ENCODE measurements around the gene TNNI2. TPM values are rescaled to one million over a fixed set of nuclear protein-coding genes. Genes with fewer than 3 reads are reported as not detected.
A peak's percentile ranks its signal among the peaks of the same experiment; 100 is the strongest.

The TNNI2 gene
- total RNA-seq, 2 experiments from 2014 or later, result 0.50 TPM; not detected in 1

DNA sequence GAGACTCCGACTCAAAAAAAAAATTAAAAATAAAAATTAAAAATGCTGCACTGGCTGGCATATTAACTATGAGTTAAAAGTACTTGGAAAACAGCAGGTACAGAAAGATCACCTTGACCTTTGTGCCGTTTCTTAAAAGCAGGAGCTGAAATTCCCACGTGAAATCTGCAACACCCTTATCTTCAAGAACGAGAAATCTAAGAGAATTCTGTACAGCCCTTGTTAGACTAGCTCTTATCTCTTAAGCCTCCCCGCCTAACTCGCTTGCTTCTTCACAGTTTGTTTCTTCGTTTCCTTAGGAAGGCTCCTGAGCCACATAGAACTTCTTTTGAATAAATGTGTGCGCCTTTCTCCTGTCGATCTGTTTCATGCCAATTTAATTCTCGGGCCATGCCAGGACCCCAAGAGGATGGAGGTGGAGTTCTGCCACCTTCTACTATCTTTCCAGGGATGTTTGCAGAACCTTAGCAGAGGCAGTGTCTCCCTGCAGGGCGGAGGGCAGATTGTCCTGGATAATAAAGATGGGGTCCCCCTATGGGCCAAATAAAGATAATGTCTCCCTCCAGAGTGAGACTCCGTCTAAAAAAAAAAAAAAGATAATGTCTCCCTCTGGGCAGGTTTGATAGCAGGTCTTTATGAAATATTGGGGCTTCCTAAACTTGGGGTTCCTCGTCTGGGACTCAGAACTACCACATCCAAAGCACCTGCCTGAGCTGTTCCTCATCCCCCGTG is 31.4 kb upstream of the TNNI2 start:
- Mint-ChIP-seq H3K27me3 (peaks cover 24% of the 10 kb centered on the region), H3K27ac (no peak overlapping the region), H3K36me3 (ENCODE audit: low read depth) (no peaks in the 10 kb centered on the region), H3K9me3 (no peaks in the 10 kb centered on the region), H3K4me3 (no peak overlapping the region), H3K4me1 (ENCODE audit: low read depth) (no peaks in the 10 kb centered on the region)
- TF ChIP-seq, protein P1, sequence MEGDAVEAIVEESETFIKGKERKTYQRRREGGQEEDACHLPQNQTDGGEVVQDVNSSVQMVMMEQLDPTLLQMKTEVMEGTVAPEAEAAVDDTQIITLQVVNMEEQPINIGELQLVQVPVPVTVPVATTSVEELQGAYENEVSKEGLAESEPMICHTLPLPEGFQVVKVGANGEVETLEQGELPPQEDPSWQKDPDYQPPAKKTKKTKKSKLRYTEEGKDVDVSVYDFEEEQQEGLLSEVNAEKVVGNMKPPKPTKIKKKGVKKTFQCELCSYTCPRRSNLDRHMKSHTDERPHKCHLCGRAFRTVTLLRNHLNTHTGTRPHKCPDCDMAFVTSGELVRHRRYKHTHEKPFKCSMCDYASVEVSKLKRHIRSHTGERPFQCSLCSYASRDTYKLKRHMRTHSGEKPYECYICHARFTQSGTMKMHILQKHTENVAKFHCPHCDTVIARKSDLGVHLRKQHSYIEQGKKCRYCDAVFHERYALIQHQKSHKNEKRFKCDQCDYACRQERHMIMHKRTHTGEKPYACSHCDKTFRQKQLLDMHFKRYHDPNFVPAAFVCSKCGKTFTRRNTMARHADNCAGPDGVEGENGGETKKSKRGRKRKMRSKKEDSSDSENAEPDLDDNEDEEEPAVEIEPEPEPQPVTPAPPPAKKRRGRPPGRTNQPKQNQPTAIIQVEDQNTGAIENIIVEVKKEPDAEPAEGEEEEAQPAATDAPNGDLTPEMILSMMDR (IDR thresholded peaks at IDR 0.05), result no peak
- Histone ChIP-seq H3K36me3 (ENCODE audit: insufficient read depth, low read length) (no peaks in the 10 kb centered on the region), H3K4me3 (ENCODE audit: low read length) (no peak overlapping the region), H3K4me1 (ENCODE audit: insufficient read depth, low read length) (no peaks in the 10 kb centered on the region), H3K27ac (ENCODE audit: low read depth in 1 of 2, low read length in 2 of 2) (no peak overlapping the region), H3K27me3 (ENCODE audit: control insufficient read depth in 1 of 2, insufficient read depth in 2 of 2, low read length in 2 of 2) (peaks cover 0 to 4% of the 10 kb centered on the region in 2 experiments), H3K9me3 (ENCODE audit: control insufficient read depth in 1 of 2, insufficient read depth in 1 of 2, low read length in 2 of 2) (no peaks in the 10 kb centered on the region)
- ChIA-PET CTCF (no interaction called here), POLR2A (no interaction called here)
- ATAC-seq (ENCODE audit: poor library complexity) (no peak), DNase-seq (peak in 1 of 14 experiments; percentile 12)
- intact Hi-C loops (cut with DNase I, micrococcal nuclease), result no loop called here

DNA sequence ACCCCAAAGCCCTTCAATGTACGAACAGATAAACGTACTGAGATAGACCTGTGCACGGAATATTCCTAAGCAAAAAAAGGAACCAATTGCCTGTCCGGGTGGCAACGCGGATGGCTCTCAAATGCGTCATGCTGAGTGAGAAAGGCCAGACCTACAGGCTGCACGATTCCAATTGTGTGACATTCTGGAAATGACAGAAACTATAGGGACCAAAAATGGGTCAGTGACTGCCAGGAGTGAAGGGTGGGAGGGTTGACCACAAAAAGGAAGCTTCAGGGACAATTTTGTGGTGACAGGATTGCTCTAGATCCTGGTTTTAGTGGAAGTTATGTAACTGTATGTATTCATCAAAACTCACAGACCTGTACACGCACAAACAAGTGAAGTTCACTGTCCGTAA is 28.0 kb upstream of the TNNI2 start:
- H3K36me3 Mint-ChIP-seq (ENCODE audit: low read depth), result no peaks in the 10 kb centered on the region
- peaks cover 0 to under 1% of the 10 kb centered on the region in 2 experiments for H3K27me3 ChIP-seq (ENCODE audit: control insufficient read depth in 1 of 2, insufficient read depth in 2 of 2, low read length in 2 of 2)
- TF ChIP-seq, protein P1 (IDR thresholded peaks at IDR 0.05), result no peak
- ATAC-seq (ENCODE audit: poor library complexity) (no peak), DNase-seq (peak in 2 of 14 experiments; percentile 35 to 55)
- ChIA-PET POLR2A (no interaction called here), CTCF (interaction anchor here (1.1 kb wide), 1 partner anchor 118 kb away, joined by 3 read pairs; no protein-coding TSS in a partner anchor)
- H3K36me3 ChIP-seq (ENCODE audit: insufficient read depth, low read length), result no peaks in the 10 kb centered on the region
- no peaks in the 10 kb centered on the region for H3K9me3 Mint-ChIP-seq
- no peaks in the 10 kb centered on the region for H3K9me3 ChIP-seq (ENCODE audit: control insufficient read depth in 1 of 2, insufficient read depth in 1 of 2, low read length in 2 of 2)
- no peaks in the 10 kb centered on the region for H3K4me1 Mint-ChIP-seq (ENCODE audit: low read depth)
- H3K27me3 Mint-ChIP-seq, result peaks cover 15% of the 10 kb centered on the region
- no peak overlapping the region for H3K27ac Mint-ChIP-seq
- no peaks in the 10 kb centered on the region for H3K4me1 ChIP-seq (ENCODE audit: insufficient read depth, low read length)
- intact Hi-C loops (cut with DNase I, micrococcal nuclease), result no loop called here
- no peak overlapping the region for H3K4me3 ChIP-seq (ENCODE audit: low read length)
- no peak overlapping the region for H3K4me3 Mint-ChIP-seq
- H3K27ac ChIP-seq (ENCODE audit: low read depth in 1 of 2, low read length in 2 of 2), result no peak overlapping the region

DNA sequence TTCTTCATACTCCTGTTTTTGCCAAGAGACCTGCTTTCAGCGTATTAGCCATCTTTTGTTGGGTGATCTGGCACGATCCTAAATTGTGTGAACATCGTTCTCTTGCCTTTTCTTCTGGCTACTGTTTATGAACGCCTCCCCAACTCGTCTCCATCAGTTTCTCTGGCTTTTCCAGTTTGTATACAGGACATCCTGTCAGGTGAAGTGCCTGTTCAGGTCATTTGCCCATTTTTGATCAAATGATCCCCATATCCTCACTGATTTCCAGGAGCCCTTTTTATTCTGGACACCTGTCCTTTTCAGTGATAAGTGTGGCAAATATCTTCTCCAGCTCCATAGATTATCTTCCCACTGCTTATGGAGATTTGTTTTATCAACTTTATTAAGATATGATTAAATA is 26.5 kb upstream of the TNNI2 start:
- TF ChIP-seq, protein P1 (IDR thresholded peaks at IDR 0.05), result no peak
- CTCF ChIA-PET, result interaction anchor here (0.6 kb wide), 1 partner anchor 46 kb away, joined by 3 read pairs; no protein-coding TSS in a partner anchor
- ATAC-seq (ENCODE audit: poor library complexity), result no peak

More for the DNA sequence above, 26.5 kb upstream of the TNNI2 start:
- Histone ChIP-seq H3K27ac (ENCODE audit: low read depth in 1 of 2, low read length in 2 of 2) (no peak overlapping the region), H3K9me3 (ENCODE audit: control insufficient read depth in 1 of 2, insufficient read depth in 1 of 2, low read length in 2 of 2) (no peaks in the 10 kb centered on the region), H3K27me3 (ENCODE audit: control insufficient read depth in 1 of 2, insufficient read depth in 2 of 2, low read length in 2 of 2) (no peaks in the 10 kb centered on the region), H3K4me3 (ENCODE audit: low read length) (no peak overlapping the region), H3K36me3 (ENCODE audit: insufficient read depth, low read length) (no peaks in the 10 kb centered on the region), H3K4me1 (ENCODE audit: insufficient read depth, low read length) (no peaks in the 10 kb centered on the region)
- Mint-ChIP-seq H3K27ac (no peak overlapping the region), H3K27me3 (peaks cover 15% of the 10 kb centered on the region), H3K9me3 (no peaks in the 10 kb centered on the region), H3K4me1 (ENCODE audit: low read depth) (no peaks in the 10 kb centered on the region), H3K36me3 (ENCODE audit: low read depth) (no peaks in the 10 kb centered on the region), H3K4me3 (no peak overlapping the region)
- no peak for DNase-seq
- POLR2A ChIA-PET, result no interaction called here
- intact Hi-C loops (cut with DNase I, micrococcal nuclease), result no loop called here
